ENCODE measurements around the gene MTA1.

GRCh38 chr14:105490572-105491365 lies 71.1 kb downstream of the MTA1 start, which contains the start of gene TEDC1:
- TF ChIP-seq YY1 (IDR thresholded peaks at IDR 0.05) (peak; percentile 86), CTCF (IDR thresholded peaks at IDR 0.05; ENCODE audit: low read depth, low read length, missing input control) (peak; percentile 88), REST (IDR thresholded peaks at IDR 0.05) (peak; percentile 61), ATF3 (IDR thresholded peaks at IDR 0.05) (no peak), MAX (IDR thresholded peaks at IDR 0.05) (peak; percentile 93), TAF1 (conservative IDR thresholded peaks at IDR 0.05) (no peak), EGR1 (IDR thresholded peaks at IDR 0.05; ENCODE audit: low read depth in 2 of 2) (no peak), SP1 (IDR thresholded peaks at IDR 0.05) (peak; percentile 100), HNF4A (conservative IDR thresholded peaks at IDR 0.05) (peak; percentile 34 to 35), RAD21 (IDR thresholded peaks at IDR 0.05) (peak; percentile 32 to 59), RXRA (IDR thresholded peaks at IDR 0.05) (peak; percentile 30 to 46)
